HepG2 (cell line): ENCODE measurements around the gene PLPPR5. TPM values are rescaled to one million over a fixed set of nuclear protein-coding genes. Genes with fewer than 3 reads are reported as not detected.

Experiments
- ATAC-seq: fragments of 200-7000 bp; cut with Tn5 transposase; 3 replicates; pipeline ENCODE4 v1.9.1; 2020; ENCODE audit warnings: mild to moderate bottlenecking, moderate library complexity
- BruUV-seq: library from RNA; stranded (reverse); fragments of 400-500 nt; replicated peaks from 2 replicates; lab custom pipeline; 2021; lab: Mats Ljungman, UMichigan
- CTCF ChIA-PET: fragments of 300-600 bp; formaldehyde crosslinking; extraction: SDS; loops from one replicate; lab custom pipeline; 2021; ENCODE audit warnings: low total read pairs, inconsistent platforms, low intra/inter-chr PET ratio; lab: Yijun Ruan, JAX
- POLR2A ChIA-PET: fragments of 350-600 bp; sonication (Branson Sonifier 250); formaldehyde crosslinking; loops from one replicate; lab custom pipeline; 2020; ENCODE audit warnings: antibody characterized with exemption, inconsistent platforms; lab: Yijun Ruan, JAX
- DNase-seq: peaks from one replicate; pipeline ENCODE4 v3.0.0-alpha.2; 2015; ENCODE audit warnings: low spot score
- FAIRE-seq: peaks from 3 replicates; lab custom pipeline; 2011; peaks lifted over from hg19 to GRCh38; lab: Jason Lieb, UNC
- H2AFZ ChIP-seq: one replicate; pipeline ENCODE4 v1.6.1; 2011; ENCODE audit warnings: low read length, inconsistent platforms
- H3K27ac ChIP-seq: fragments of 300-600 bp; 3 replicates; pipeline ENCODE4 v1.8.0; 2011; ENCODE audit warnings: mixed run types, mild to moderate bottlenecking, mixed read lengths, low read length, inconsistent platforms; ENCODE audit not compliant: insufficient read depth; ENCODE audit errors: extremely low read length
- H3K27me3 ChIP-seq, 2 experiments: fragments of 200-600 bp in 1 of 2; 2 replicates in 1 of 2; 3 replicates in 1 of 2; pipeline versions ENCODE4 v1.6.0 to v1.8.0; 2011; ENCODE audit warnings: low read length in 2 of 2, mild to moderate bottlenecking in 2 of 2, moderate library complexity in 2 of 2, inconsistent platforms in 1 of 2; ENCODE audit not compliant: insufficient read depth in 2 of 2, control insufficient read depth in 1 of 2
- H3K36me3 ChIP-seq, 2 experiments: fragments of 200-600 bp in 1 of 2; replicated peaks in 1 of 2; 2 replicates in 1 of 2; 3 replicates in 1 of 2; pipeline versions ENCODE4 v1.5.1 to v1.8.0; 2011; ENCODE audit warnings: low read length in 2 of 2, inconsistent platforms in 1 of 2; ENCODE audit not compliant: insufficient read depth in 2 of 2, control insufficient read depth in 1 of 2
- H3K4me1 ChIP-seq: 2 replicates; pipeline ENCODE4 v1.5.1; 2012; ENCODE audit warnings: low read length, inconsistent platforms; ENCODE audit not compliant: insufficient read depth
- H3K4me2 ChIP-seq: 2 replicates; pipeline ENCODE4 v1.6.0; 2011; ENCODE audit warnings: low read depth, low read length, inconsistent platforms
- H3K4me3 ChIP-seq, 3 experiments: fragments of 200-600 bp in 1 of 3; sonication (generic), shearing (Covaris generic) in 1 of 3; replicated peaks in 1 of 3; 2 replicates each; pipeline ENCODE4 v1.5.1; 2011 to 2016; ENCODE audit warnings: low read length in 3 of 3, inconsistent platforms in 2 of 3, low read depth in 2 of 3, mild to moderate bottlenecking in 2 of 3, control low read depth in 1 of 3, mixed read lengths in 1 of 3; ENCODE audit not compliant: insufficient read depth in 1 of 3
- H3K79me2 ChIP-seq: one replicate; pipeline ENCODE4 v1.6.1; 2011; ENCODE audit warnings: low read length, inconsistent platforms; ENCODE audit not compliant: insufficient read depth
- H3K9ac ChIP-seq: 2 replicates; pipeline ENCODE4 v1.6.0; 2011; ENCODE audit warnings: mild to moderate bottlenecking, low read depth, low read length, inconsistent platforms; ENCODE audit not compliant: insufficient read depth
- H3K9me3 ChIP-seq: 2 replicates; pipeline ENCODE4 v1.5.1; 2012; ENCODE audit warnings: mild to moderate bottlenecking, low read length
- H4K20me1 ChIP-seq: 2 replicates; pipeline ENCODE4 v1.6.0; 2011; ENCODE audit warnings: inconsistent platforms, mild to moderate bottlenecking, low read length, moderate library complexity; ENCODE audit not compliant: insufficient read depth
- ARHGAP35 ChIP-seq: sonication (generic); formaldehyde crosslinking; IDR thresholded peaks from 2 replicates; pipeline ENCODE4 v1.9.0; 2022; ENCODE audit warnings: mild to moderate bottlenecking, inconsistent platforms, moderate library complexity, missing genetic modification reagents, borderline replicate concordance
- ATF1 ChIP-seq: IDR thresholded peaks from 2 replicates; pipeline ENCODE4 v1.6.1; 2016; ENCODE audit warnings: mild to moderate bottlenecking, control low read depth
- CENPT ChIP-seq: sonication (generic); formaldehyde crosslinking; IDR thresholded peaks from 2 replicates; pipeline ENCODE4 v1.8.0; 2022; ENCODE audit warnings: low read depth, mild to moderate bottlenecking, moderate library complexity, missing genetic modification reagents
- CREB1 ChIP-seq, 2 experiments: fragments of 450-650 bp in 1 of 2; IDR thresholded peaks; 2 replicates each; pipeline ENCODE4 v1.6.1; 2016 to 2017; ENCODE audit warnings: control low read depth in 1 of 2, mild to moderate bottlenecking in 1 of 2, missing compliant biosample characterization in 1 of 2, missing genetic modification characterization in 1 of 2
- ERF ChIP-seq: IDR thresholded peaks from 2 replicates; pipeline ENCODE4 v1.6.1; 2018; ENCODE audit warnings: missing biosample characterization, missing genetic modification reagents
- FOXO4 ChIP-seq: sonication (generic); formaldehyde crosslinking; conservative IDR thresholded peaks from 2 replicates; pipeline ENCODE4 v1.8.1; 2023; ENCODE audit warnings: missing genetic modification reagents
- GMEB1 ChIP-seq: sonication (generic); formaldehyde crosslinking; IDR thresholded peaks from 2 replicates; pipeline ENCODE4 v1.5.1; 2020; ENCODE audit warnings: missing genetic modification reagents, mild to moderate bottlenecking, borderline replicate concordance
- KLF6 ChIP-seq: IDR thresholded peaks from 2 replicates; pipeline ENCODE4 v1.8.0; 2016; ENCODE audit warnings: missing biosample characterization, missing genetic modification reagents
- KMT2A ChIP-seq: sonication (generic); formaldehyde crosslinking; IDR thresholded peaks from 2 replicates; pipeline ENCODE4 v1.4.0; 2020; ENCODE audit warnings: missing genetic modification reagents
- KMT2B ChIP-seq: IDR thresholded peaks from 2 replicates; pipeline ENCODE4 v1.6.1; 2016; ENCODE audit warnings: missing genetic modification reagents, missing compliant biosample characterization
- SMARCC2 ChIP-seq: fragments of 450-650 bp; IDR thresholded peaks from 2 replicates; pipeline ENCODE4 v1.6.1; 2017; ENCODE audit warnings: antibody characterized with exemption, mild to moderate bottlenecking
- SMC3 ChIP-seq: IDR thresholded peaks from 2 replicates; pipeline ENCODE4 v1.6.1; 2011; ENCODE audit warnings: low read length, improper control_type of control experiment
- ZNF20 ChIP-seq: sonication (generic); formaldehyde crosslinking; IDR thresholded peaks from 2 replicates; pipeline ENCODE4 v1.4.0; 2020; ENCODE audit warnings: mild to moderate bottlenecking, moderate library complexity, missing genetic modification reagents
- ZNF83 ChIP-seq: sonication (generic); formaldehyde crosslinking; IDR thresholded peaks from 2 replicates; pipeline ENCODE4 v1.4.0; 2020; ENCODE audit warnings: missing genetic modification reagents, mild to moderate bottlenecking, borderline replicate concordance
- WGBS: methylation state at CpG from one replicate; pipeline ENCODE4 v1.1.6; 2017; ENCODE audit warnings: low lambda C conversion rate; 5-methylcytosine and 5-hydroxymethylcytosine counted together
- in situ Hi-C: cut with HindIII; loops from 2 replicates; pipeline ENCODE4 v1.10.0; 2017; ENCODE audit warnings: low pct_unique_long_range_greater_than_20kb; ENCODE audit not compliant: extremely low pct_ligation_motif_present
- intact Hi-C: fragments of 100-400 bp; cut with micrococcal nuclease; formaldehyde crosslinking; loops from one replicate; pipeline ENCODE4 v1.10.0; 2022; ENCODE audit not compliant: unreplicated experiment
- polyA plus RNA-seq, 8 experiments: library from polyadenylated mRNA; depleted of rRNA in 3 of 8; stranded (reverse) in 7 of 8; unstranded in 1 of 8; fragments of >200 nt; fragmentation: Illumina TruSeq in 4 of 8; extraction: Trizol in 4 of 8; gene quantifications; 2 replicates each; pipeline versions ENCODE4 v1.2.1 to v1.2.3, GENCODE V29; 2011 to 2016; ENCODE audit warnings: low read depth in 4 of 8, missing spikeins in 1 of 8, mixed read lengths in 1 of 8; ENCODE audit not compliant: insufficient read depth in 1 of 8
- total RNA-seq, 5 experiments: library from RNA; depleted of rRNA; stranded (reverse); fragments of >200 nt; fragmentation: Illumina TruSeq; extraction: Trizol; gene quantifications; 2 replicates each; pipeline ENCODE4 v1.2.3, GENCODE V29; 2016; ENCODE audit warnings: low read depth in 1 of 5

PLPPR5 gene
- total and polyA plus RNA-seq, 2 of the 13 experiments (the other 11 are each of a cell fraction or from before 2014, with no cell fraction given), result not detected

- 0 out of 2 replicates have a peak overlapping the region, but pooled peaks have one; percentile 23 for H3K4me2 ChIP-seq
These were observed 944 bp downstream of the PLPPR5 start for GRCh38 chr1:99003581-99004253.

More at GRCh38 chr1:99003581-99004253, 944 bp downstream of the PLPPR5 start:
- H3K27me3 ChIP-seq, result peaks cover 2 to 21% of the 10 kb centered on the region in 2 experiments
- FAIRE-seq (no peak), DNase-seq (no peak), ATAC-seq (no peak)
- H4K20me1 ChIP-seq, result no peaks in the 10 kb centered on the region
- ChIA-PET POLR2A (no interaction called here), CTCF (no interaction called here)
- BruUV-seq, result no TSS peak
- H3K4me3 ChIP-seq, result no peak overlapping the region
- in situ Hi-C loops, result no loop called here
- no peaks in the 10 kb centered on the region for H3K9me3 ChIP-seq
- intact Hi-C loops, result no loop called here
- TF ChIP-seq ATF1, result no peak
- TF ChIP-seq ARHGAP35 (CRISPR knock-in tag), result no peak
- TF ChIP-seq KMT2B (CRISPR knock-in tag), result no peak
- TF ChIP-seq SMC3, result no peak
- TF ChIP-seq KMT2A (CRISPR knock-in tag), result no peak
- no peak for TF ChIP-seq ZNF83 (CRISPR knock-in tag)
- no peak for TF ChIP-seq ZNF20
- no peak for TF ChIP-seq ERF (CRISPR knock-in tag)
- TF ChIP-seq CREB1 (IDR thresholded peaks at IDR 0.05), result no peak
- TF ChIP-seq CREB1 (CRISPR knock-in tag; IDR thresholded peaks at IDR 0.05), result no peak
- TF ChIP-seq SMARCC2, result no peak
- TF ChIP-seq GMEB1 (CRISPR knock-in tag), result no peak
- TF ChIP-seq CENPT, result no peak
- no peak for TF ChIP-seq FOXO4
- no peak for TF ChIP-seq KLF6
- no peak overlapping the region for H3K9ac ChIP-seq
- WGBS, result 51% methylated on average over 20 of the region's 20 CpGs
- H3K27ac ChIP-seq, result no peak overlapping the region
- H3K4me1 ChIP-seq, result no peaks in the 10 kb centered on the region
- H3K79me2 ChIP-seq, result no peaks in the 10 kb centered on the region
- H2AFZ ChIP-seq, result no peak overlapping the region
- H3K36me3 ChIP-seq, result no peaks in the 10 kb centered on the region
